HG03139 (cell line): ENCODE data around the gene GPAT2.
"Not testable (repeated sequence)": the region's sequence is repeated elsewhere in the genome, so short reads cannot be mapped to it uniquely, and the experiment has no call there.

ENCODE experiments used
- ATAC-seq: cut with Tn5 transposase; IDR thresholded peaks from one replicate; pipeline ENCODE4 v1.9.1; 2021; ENCODE audit not compliant: unreplicated experiment

Gene GPAT2

GRCh38 chr2:96034792-96035191 lies at the start of gene GPAT2:
TSS of gene GPAT2 (minus strand) at chr2:96034916. CDS start at chr2:96032359, 2,557 bp downstream.
- ATAC-seq, result not testable (repeated sequence)

GRCh38 chr2:96083989-96084857 lies 49.5 kb upstream of the GPAT2 start:
- ATAC-seq, result no peak

- no peak for ATAC-seq
Measured at GRCh38 chr2:96083064-96083939, 48.6 kb upstream of the GPAT2 start.

GRCh38 chr2:96082211-96083063 lies 47.7 kb upstream of the GPAT2 start:
- no peak for ATAC-seq

- ATAC-seq, result no peak
Measured at GRCh38 chr2:96081042-96081441, 46.3 kb upstream of the GPAT2 start.

GRCh38 chr2:96075199-96075771 lies 40.6 kb upstream of the GPAT2 start:
- no peak for ATAC-seq

GRCh38 chr2:96074156-96074555 lies 39.4 kb upstream of the GPAT2 start:
- no peak for ATAC-seq

- no peak for ATAC-seq
Measured at GRCh38 chr2:96073170-96073775, 38.6 kb upstream of the GPAT2 start.

GRCh38 chr2:96072746-96073145 lies 38.0 kb upstream of the GPAT2 start:
- ATAC-seq, result no peak

- not testable (repeated sequence) for ATAC-seq
Measured at GRCh38 chr2:96071977-96072491, 37.3 kb upstream of the GPAT2 start.

GRCh38 chr2:96071087-96071976 lies 36.6 kb upstream of the GPAT2 start:
- ATAC-seq, result not testable (repeated sequence)

GRCh38 chr2:96070351-96070750 lies 35.6 kb upstream of the GPAT2 start:
- not testable (repeated sequence) for ATAC-seq

GRCh38 chr2:96069878-96070277 lies 35.2 kb upstream of the GPAT2 start:
- ATAC-seq, result not testable (repeated sequence)

- ATAC-seq, result not testable (repeated sequence)
Measured at GRCh38 chr2:96067902-96068581, 33.3 kb upstream of the GPAT2 start.

GRCh38 chr2:96067098-96067660 lies 32.5 kb upstream of the GPAT2 start:
- not testable (repeated sequence) for ATAC-seq

- not testable (repeated sequence) for ATAC-seq
Measured at GRCh38 chr2:96066511-96066910, 31.8 kb upstream of the GPAT2 start.

GRCh38 chr2:96065954-96066353 lies 31.2 kb upstream of the GPAT2 start:
- not testable (repeated sequence) for ATAC-seq

GRCh38 chr2:96065381-96065930 lies 30.7 kb upstream of the GPAT2 start:
- ATAC-seq, result no peak
